GM18861 (cell line): ENCODE data around the gene YPEL2.

Source experiments
- ATAC-seq: cut with Tn5 transposase; IDR thresholded peaks from one replicate; pipeline ENCODE4 v1.9.1; 2021; ENCODE audit not compliant: unreplicated experiment

YPEL2 gene

GRCh38 chr17:59330053-59330942, 1.2 kb upstream of the YPEL2 start:
- ATAC-seq: no peak

DNA sequence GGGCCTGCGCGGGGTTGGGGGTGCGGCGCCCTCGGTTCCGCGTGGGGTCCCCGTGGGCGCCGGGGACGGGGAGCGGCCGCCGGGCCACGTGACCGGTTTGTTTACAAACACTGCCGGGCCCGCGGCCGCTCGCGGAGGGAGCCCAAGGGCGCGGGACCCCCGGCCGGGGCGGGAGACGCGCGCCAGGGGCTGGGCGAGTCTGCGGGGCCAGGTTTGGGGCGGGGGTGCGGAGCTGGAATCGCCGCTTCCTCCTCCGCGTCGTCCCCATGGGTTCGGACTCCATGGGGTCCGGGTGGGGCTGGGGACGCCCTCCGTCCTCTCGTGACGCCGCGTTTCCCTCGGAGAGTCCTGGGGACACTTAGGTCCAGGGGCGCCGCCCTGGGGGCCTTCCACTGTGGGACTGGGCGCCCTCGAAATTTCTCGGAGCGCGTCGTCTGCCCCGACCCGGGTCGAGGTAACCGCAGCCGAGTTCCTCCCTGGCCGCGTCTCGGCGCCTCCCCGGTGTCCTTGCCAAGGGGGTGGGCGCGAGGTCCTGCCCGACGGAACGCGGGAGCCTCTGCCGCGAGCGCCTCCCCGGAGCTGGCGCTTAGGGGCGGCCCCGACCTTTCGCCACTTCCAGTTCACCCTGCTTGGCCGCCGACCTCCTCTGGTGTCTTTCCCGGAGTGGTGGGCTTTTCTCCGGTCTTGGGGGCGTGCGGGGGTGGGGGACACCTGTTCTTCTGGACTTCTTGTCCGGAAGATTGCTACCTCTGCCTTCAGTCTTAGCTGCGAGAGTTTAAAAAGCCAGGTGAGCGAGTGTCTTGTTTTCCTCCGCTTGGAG, 684 bp downstream of the YPEL2 start:
- ATAC-seq: no peak

DNA sequence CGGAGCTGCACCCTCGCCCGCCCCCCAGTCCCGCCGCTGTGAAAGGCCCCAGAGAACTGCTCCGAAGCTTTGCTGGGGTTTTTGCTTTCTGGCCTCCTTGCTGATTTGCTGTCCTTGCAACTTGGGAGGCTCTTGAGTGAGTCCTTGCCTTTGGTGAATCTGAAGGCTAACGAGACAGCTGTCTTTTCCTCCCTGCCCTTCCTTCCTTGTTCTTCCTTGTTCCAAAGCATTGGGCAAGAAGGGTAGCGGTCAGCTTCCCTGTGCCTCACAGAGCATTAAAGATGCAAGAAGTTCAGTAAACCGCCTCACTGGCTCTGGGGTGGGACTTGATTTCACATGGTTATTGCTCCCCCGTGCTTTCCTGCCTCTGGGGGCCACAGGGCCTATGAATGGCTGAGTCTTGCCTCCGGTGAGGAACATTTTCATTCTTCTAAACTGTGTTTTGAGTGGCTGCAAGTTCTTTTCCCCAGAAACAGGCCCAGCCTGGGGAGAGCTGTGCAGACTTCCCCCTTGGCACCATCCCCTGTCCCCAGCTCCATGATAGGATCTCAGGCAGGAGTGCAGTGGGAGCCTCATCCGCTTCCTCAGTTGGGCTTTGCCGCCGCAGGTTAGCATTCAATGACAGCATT, 1.4 kb downstream of the YPEL2 start:
- ATAC-seq: no peak

- ATAC-seq: no peak
Measured at GRCh38 chr17:59333836-59334235, 2.4 kb downstream of the YPEL2 start.

- no peak for ATAC-seq
Measured at GRCh38 chr17:59335685-59336084, 4.2 kb downstream of the YPEL2 start.

- ATAC-seq: no peak
Measured at GRCh38 chr17:59337741-59338299, 6.4 kb downstream of the YPEL2 start.

- no peak for ATAC-seq
Measured at GRCh38 chr17:59338498-59338897, 7.0 kb downstream of the YPEL2 start.

GRCh38 chr17:59341922-59342321, 10.5 kb downstream of the YPEL2 start:
- no peak for ATAC-seq

DNA sequence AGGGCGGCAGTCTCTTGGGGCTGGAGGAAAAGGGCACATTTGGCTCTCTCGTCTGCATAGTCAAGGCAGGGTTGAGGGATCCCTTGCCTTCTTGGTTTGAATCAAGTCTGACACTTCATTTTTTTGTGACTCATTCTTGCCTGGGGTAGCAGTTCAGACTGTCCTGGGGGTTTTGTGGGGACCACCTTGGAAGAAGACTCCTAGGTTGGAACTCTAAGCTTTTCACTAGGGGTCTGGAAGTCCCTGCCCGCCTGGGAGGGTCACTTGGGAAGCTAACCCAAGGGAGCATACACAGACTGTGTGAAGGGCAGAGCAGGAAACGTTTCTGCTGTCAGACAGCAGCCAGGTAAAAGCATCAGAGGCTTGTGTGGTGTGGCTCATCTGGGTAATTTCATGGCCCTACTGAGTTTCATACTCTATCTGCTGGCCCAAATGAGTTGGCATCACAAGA, 11.3 kb downstream of the YPEL2 start:
- no peak for ATAC-seq

DNA sequence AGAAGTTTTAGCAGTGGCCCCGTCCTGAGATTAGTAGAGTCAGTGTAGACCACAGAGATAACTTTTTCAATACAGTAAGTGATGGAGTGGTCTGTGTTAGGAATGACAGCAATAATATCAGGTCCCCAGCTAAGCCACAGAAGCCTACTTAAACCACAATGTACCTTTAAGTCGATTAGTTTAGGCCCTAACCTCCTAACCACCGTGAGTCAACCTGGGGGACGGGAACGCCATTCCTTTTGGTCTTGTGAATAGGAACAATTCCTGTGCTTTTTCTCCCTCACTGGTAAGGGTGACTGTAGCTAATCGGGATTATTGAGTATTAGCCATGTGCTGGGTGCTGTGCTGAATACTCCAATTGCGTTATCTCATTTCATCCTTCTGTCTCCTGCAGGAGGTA, 14.0 kb downstream of the YPEL2 start:
- ATAC-seq: no peak

- no peak for ATAC-seq
Measured at GRCh38 chr17:59346341-59346740, 14.9 kb downstream of the YPEL2 start.

DNA sequence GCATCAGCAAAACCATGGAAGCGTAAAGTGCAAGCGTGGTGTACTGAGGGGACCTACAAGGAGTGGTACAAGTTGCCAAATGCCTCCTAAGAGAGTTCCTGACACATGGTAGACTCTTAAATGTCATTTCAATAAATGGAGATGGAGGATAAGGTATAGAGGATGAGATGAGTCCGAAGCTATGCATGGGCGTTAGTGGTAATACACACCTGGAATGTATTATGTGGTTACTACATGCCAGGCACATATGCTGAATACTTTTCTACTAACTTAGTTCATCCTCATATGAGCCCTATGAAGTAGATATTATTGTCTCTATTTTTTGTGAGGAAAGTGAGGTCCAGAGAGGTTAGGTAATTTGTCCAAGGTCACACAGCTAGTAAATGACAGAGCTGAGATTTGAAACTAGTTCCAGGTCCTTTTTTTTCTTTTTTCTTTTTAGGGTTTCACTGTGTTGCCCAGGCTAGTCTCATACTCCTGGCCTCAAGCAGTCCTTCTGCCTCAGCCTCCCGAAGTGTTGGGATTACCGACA, 15.5 kb downstream of the YPEL2 start:
- ATAC-seq: no peak

- ATAC-seq: no peak
Measured at GRCh38 chr17:59347975-59348391, 16.5 kb downstream of the YPEL2 start.

GRCh38 chr17:59349178-59349577, 17.7 kb downstream of the YPEL2 start:
- no peak for ATAC-seq

GRCh38 chr17:59353106-59353854, 21.8 kb downstream of the YPEL2 start:
- ATAC-seq: no peak

DNA sequence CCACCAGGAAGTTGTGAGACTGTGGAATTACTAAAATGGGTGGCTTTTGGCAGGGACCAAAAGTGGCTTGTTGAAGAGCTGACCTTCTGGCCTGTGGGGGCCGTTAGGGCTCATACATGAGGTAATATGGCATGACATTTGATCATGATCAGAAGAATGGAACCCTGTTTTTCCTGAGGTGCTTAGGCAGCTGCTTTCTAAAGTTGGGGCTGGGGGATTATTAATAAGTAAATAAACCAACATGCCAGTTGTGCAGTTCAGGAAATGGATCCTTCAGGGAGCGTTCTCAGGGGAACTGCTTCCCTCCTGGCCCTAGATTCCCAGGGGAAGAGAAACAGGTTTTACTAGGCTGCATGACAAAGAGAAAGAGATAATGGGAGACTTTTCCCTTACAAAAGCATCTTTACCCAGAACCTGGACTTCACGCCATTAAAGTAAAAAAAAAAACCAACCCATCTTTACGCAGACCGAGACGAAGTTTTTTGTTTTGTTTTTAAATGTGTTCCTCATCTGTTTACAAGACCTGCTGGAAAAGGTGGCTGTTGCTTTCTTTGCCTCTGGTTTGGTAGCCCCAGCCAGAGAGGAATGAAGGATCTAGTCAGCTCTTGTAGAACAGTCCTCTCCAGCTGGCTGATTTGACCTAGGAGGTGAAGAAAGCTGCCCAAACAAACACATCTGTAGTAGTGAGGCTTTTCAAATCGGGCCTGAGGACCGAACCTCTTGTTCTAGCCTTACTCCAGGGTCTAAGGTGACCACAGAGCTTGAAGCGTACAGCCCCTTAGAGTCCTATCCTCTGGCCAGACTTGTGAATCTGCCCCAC, 22.7 kb downstream of the YPEL2 start:
- no peak for ATAC-seq

GRCh38 chr17:59355030-59355701, 23.7 kb downstream of the YPEL2 start:
- no peak for ATAC-seq

DNA sequence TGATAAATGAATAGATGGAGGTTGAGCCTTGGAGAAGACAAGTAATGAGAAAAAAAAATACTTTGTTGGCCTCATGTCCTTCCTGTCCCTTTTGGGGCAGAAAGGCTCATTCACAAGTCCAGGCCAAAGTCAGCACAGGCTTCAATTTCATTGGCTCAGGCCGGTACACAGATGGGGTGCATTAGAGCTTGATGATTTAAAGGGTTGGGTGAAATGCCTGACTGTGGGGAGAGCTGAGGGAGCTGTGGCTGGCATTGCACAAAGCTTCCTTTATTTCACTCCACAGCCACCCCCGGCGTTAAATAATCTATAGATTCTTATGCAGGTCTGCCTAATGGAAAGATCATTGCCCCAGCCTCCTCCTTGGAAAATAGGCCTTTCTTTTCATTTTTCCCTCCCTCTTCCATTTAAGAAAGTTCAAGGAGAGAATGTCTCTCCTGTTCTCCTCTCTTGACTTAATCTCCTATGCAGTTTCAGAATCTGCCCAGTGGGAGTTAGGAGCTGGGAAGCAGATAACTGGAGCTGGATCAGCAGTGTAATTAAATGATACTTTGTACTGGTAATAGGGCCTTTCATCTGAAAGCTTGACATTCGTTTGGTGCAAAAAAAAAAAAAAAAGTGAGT, 24.4 kb downstream of the YPEL2 start:
- no peak for ATAC-seq
